Transverse colon (tissue), 4 donors: ENCODE results near the gene HOXA13.

ENCODE experiments used
- CTCF ChIP-seq, 5 experiments: fragments of 200-600 bp in 3 of 5; fragments of 450-650 bp in 2 of 5; sonication (generic) in 3 of 5; IDR thresholded peaks; 1 replicate in 2 of 5; 2 replicates in 3 of 5; pipeline ENCODE4 v1.5.1; 2016 to 2017; ENCODE audit warnings: antibody characterized with exemption in 5 of 5, inconsistent platforms in 3 of 5, mild to moderate bottlenecking in 2 of 5, moderate library complexity in 1 of 5
- EP300 ChIP-seq: sonication (generic); formaldehyde crosslinking; IDR thresholded peaks from one replicate; pipeline ENCODE4 v1.6.1; 2017; ENCODE audit warnings: antibody characterized with exemption, low read depth
- POLR2A ChIP-seq: fragments of 450-650 bp; IDR thresholded peaks from one replicate; pipeline ENCODE4 v1.6.1; 2016; ENCODE audit warnings: antibody characterized with exemption, mild to moderate bottlenecking, moderate library complexity
- POLR2AphosphoS5 ChIP-seq, 3 donors: sonication (generic); formaldehyde crosslinking; IDR thresholded peaks; one replicate each; pipeline ENCODE4 v1.6.1; 2016; ENCODE audit warnings: antibody characterized with exemption in 3 of 3

GRCh38 chr7:27162561-27163287 is 37.2 kb downstream of the HOXA13 start:
- TF ChIP-seq CTCF (IDR thresholded peaks at IDR 0.05) (no peak), POLR2A (no peak), POLR2AphosphoS5 (IDR thresholded peaks at IDR 0.05) (peak in 2 of 3 donors; percentile 42 to 56), EP300 (no peak)
